SK-N-MC (cell line): ENCODE data around the gene VWA8.

Experiments
- EZH2 ChIP-seq: fragments of 200-600 bp; sonication (generic); IDR thresholded peaks from one replicate; pipeline ENCODE4 v1.6.1; 2017; ENCODE audit warnings: antibody characterized with exemption
- FOXP2 ChIP-seq: optimal IDR thresholded peaks from 2 replicates; pipeline ENCODE3; 2011; ENCODE audit warnings: mild to moderate bottlenecking, moderate library complexity; ENCODE audit not compliant: insufficient read depth; ENCODE audit errors: extremely low read length, control extremely low read depth
- POLR2AphosphoS5 ChIP-seq: IDR thresholded peaks from 2 replicates; pipeline ENCODE4 v1.6.1; 2012; ENCODE audit warnings: mild to moderate bottlenecking, low read depth, low read length, borderline replicate concordance

- TF ChIP-seq EZH2 (no peak), FOXP2 (no peak), POLR2AphosphoS5 (no peak)
Measured at GRCh38 chr13:41937388-41937787, 23.5 kb downstream of the VWA8 start.
